ENCODE data around the gene RNF103. TPM values are rescaled to one million over a fixed set of nuclear protein-coding genes. Genes with fewer than 3 reads are reported as not detected.

RNF103 gene
- total RNA-seq, 1 experiment from 2014 or later, result 12.4 TPM

DNA sequence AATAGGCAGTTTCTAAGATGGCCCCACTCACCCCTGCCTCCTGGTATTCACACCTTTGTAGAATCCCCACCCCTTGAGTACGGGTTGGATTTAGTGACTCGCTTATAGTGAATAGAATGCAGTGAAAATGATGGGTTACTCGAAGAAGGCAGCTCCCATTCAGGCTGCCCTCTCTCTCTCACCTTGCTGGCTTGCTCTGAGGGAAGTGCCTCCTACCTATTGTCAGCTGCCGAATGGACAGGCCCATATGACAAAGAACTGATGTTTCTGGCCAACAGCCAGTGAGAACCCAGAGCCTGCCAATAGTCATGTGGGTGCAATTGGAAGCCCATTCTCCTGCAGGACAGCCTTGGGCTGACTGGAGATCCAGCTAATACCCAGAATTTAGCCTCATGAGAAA is 22.1 kb upstream of the RNF103 start:
- ChIA-PET CTCF (no interaction called here), POLR2A (interaction anchor here (0.9 kb wide), 1 partner anchor 14 kb away, joined by 3 read pairs; no protein-coding TSS in a partner anchor)
- intact Hi-C loops (cut with micrococcal nuclease), result no loop called here
- TF ChIP-seq, protein P1, sequence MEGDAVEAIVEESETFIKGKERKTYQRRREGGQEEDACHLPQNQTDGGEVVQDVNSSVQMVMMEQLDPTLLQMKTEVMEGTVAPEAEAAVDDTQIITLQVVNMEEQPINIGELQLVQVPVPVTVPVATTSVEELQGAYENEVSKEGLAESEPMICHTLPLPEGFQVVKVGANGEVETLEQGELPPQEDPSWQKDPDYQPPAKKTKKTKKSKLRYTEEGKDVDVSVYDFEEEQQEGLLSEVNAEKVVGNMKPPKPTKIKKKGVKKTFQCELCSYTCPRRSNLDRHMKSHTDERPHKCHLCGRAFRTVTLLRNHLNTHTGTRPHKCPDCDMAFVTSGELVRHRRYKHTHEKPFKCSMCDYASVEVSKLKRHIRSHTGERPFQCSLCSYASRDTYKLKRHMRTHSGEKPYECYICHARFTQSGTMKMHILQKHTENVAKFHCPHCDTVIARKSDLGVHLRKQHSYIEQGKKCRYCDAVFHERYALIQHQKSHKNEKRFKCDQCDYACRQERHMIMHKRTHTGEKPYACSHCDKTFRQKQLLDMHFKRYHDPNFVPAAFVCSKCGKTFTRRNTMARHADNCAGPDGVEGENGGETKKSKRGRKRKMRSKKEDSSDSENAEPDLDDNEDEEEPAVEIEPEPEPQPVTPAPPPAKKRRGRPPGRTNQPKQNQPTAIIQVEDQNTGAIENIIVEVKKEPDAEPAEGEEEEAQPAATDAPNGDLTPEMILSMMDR (IDR thresholded peaks at IDR 0.05; ENCODE audit: unreplicated experiment), result no peak
- Mint-ChIP-seq H3K27ac (ENCODE audit: low read depth, unreplicated experiment) (no peak overlapping the region), H3K27me3 (ENCODE audit: insufficient read depth, unreplicated experiment) (no peaks in the 10 kb centered on the region), H3K4me3 (ENCODE audit: unreplicated experiment) (no peak overlapping the region), H3K4me1 (ENCODE audit: insufficient read depth, unreplicated experiment) (no peaks in the 10 kb centered on the region), H3K36me3 (ENCODE audit: insufficient read depth, unreplicated experiment) (no peaks in the 10 kb centered on the region), H3K9me3 (ENCODE audit: unreplicated experiment) (peaks cover 7% of the 10 kb centered on the region)
- BruUV-seq (replicated peaks), result no TSS peak
- DNase-seq (ENCODE audit: unreplicated experiment), result peak; percentile 7

DNA sequence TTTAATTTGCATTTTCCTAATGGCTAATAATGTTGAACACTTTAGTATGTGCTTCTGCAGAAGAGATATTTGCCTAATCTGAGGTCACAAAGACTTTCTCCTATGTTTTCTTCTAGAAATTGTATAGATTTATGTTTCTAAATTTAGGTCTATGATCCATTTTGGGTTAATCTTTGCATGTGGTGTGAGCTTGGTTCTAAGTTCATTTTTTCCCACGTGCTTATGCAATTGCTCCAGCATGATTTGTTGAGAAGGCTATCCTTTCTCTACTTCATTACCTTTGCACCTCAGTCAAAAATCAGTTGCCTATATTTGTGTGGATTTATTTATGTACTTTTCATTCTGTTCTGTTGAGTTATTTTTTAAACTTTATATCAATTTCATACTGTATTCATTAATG is 15.0 kb upstream of the RNF103 start:
- TF ChIP-seq, protein P1 (IDR thresholded peaks at IDR 0.05; ENCODE audit: unreplicated experiment), result no peak
- ChIA-PET POLR2A (no interaction called here), CTCF (no interaction called here)
- H3K27me3 Mint-ChIP-seq (ENCODE audit: insufficient read depth, unreplicated experiment), result no peaks in the 10 kb centered on the region
- H3K4me3 Mint-ChIP-seq (ENCODE audit: unreplicated experiment), result no peak overlapping the region
- H3K27ac Mint-ChIP-seq (ENCODE audit: low read depth, unreplicated experiment), result no peak overlapping the region
- no peak for DNase-seq (ENCODE audit: unreplicated experiment)
- intact Hi-C loops (cut with micrococcal nuclease), result no loop called here
- H3K9me3 Mint-ChIP-seq (ENCODE audit: unreplicated experiment), result no peaks in the 10 kb centered on the region
- no TSS peak for BruUV-seq (replicated peaks)
- H3K4me1 Mint-ChIP-seq (ENCODE audit: insufficient read depth, unreplicated experiment), result no peaks in the 10 kb centered on the region
- H3K36me3 Mint-ChIP-seq (ENCODE audit: insufficient read depth, unreplicated experiment), result peaks cover 6% of the 10 kb centered on the region

DNA sequence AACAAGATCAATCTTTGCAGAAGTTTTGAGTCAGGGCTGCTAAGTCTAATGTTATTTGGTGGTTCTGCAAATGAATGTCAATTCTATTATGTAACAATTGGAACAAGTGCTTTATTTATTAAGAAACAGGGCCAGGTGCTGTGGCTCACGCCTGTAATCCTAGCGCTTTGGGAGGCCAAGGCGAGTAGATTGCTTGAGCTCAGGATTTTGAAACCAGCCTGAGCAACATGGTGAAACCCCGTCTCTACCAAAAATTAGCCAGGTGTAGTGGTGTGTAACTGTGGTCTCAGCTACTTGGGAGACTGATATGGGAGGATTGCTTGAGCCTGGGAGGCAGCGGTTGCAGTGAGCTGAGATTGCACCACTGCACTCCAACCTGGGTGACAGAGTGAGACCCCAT is 13.2 kb upstream of the RNF103 start:
- Mint-ChIP-seq H3K27ac (ENCODE audit: low read depth, unreplicated experiment) (no peak overlapping the region), H3K36me3 (ENCODE audit: insufficient read depth, unreplicated experiment) (peaks cover 6% of the 10 kb centered on the region), H3K4me3 (ENCODE audit: unreplicated experiment) (no peak overlapping the region), H3K9me3 (ENCODE audit: unreplicated experiment) (no peaks in the 10 kb centered on the region), H3K4me1 (ENCODE audit: insufficient read depth, unreplicated experiment) (no peaks in the 10 kb centered on the region), H3K27me3 (ENCODE audit: insufficient read depth, unreplicated experiment) (no peaks in the 10 kb centered on the region)
- ChIA-PET POLR2A (no interaction called here), CTCF (no interaction called here)
- TF ChIP-seq, protein P1 (IDR thresholded peaks at IDR 0.05; ENCODE audit: unreplicated experiment), result no peak
- BruUV-seq (replicated peaks), result no TSS peak
- intact Hi-C loops (cut with micrococcal nuclease), result no loop called here
- no peak for DNase-seq (ENCODE audit: unreplicated experiment)

DNA sequence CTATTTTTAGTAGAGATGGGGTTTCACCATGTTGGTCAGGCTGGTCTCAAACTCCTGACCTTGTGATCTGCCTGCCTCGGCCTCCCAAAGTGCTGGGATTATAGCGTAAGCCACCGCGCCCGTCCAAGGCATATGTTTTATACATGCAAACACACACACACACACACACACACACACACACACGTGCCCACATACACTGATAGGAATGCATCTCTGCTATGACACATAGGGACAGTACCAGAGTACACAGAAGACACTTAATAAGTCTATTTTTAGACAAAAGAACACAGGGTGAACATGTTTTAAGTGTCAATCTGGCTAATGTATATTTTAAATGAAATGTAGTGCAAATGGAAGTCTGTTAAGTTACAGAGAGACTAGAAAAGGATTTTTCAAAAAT is 10.7 kb upstream of the RNF103 start:
- CTCF ChIA-PET, result interaction anchor here (0.6 kb wide), 1 partner anchor 122 kb away, joined by 3 read pairs; no protein-coding TSS in a partner anchor
- POLR2A ChIA-PET, result no interaction called here
- Mint-ChIP-seq H3K36me3 (ENCODE audit: insufficient read depth, unreplicated experiment) (peaks cover 6% of the 10 kb centered on the region), H3K27ac (ENCODE audit: low read depth, unreplicated experiment) (no peak overlapping the region), H3K4me1 (ENCODE audit: insufficient read depth, unreplicated experiment) (no peaks in the 10 kb centered on the region), H3K27me3 (ENCODE audit: insufficient read depth, unreplicated experiment) (no peaks in the 10 kb centered on the region), H3K9me3 (ENCODE audit: unreplicated experiment) (no peaks in the 10 kb centered on the region), H3K4me3 (ENCODE audit: unreplicated experiment) (no peak overlapping the region)
- TF ChIP-seq, protein P1 (IDR thresholded peaks at IDR 0.05; ENCODE audit: unreplicated experiment), result no peak
- no TSS peak for BruUV-seq (replicated peaks)
- intact Hi-C loops (cut with micrococcal nuclease), result no loop called here
- DNase-seq (ENCODE audit: unreplicated experiment), result no peak
